Upper lobe of left lung (tissue), 6 donors: ENCODE measurements around the gene CYBA. TPM values are rescaled to one million over a fixed set of nuclear protein-coding genes. Genes with fewer than 3 reads are reported as not detected.

Experiments used
- ATAC-seq, 2 donors: fragments of 200-7000 bp; cut with Tn5 transposase; one replicate each; pipeline ENCODE4 v1.9.1; 2022; ENCODE audit warnings: mild to moderate bottlenecking in 2 of 2, moderate library complexity in 2 of 2; ENCODE audit not compliant: low FRiP score in 2 of 2
- DNase-seq, 2 donors: peaks; one replicate each; pipeline ENCODE4 v3.0.0-alpha.2; 2019 to 2020
- H3K27ac ChIP-seq, 4 donors: fragments of 200-600 bp; sonication (generic); one replicate each; pipeline ENCODE4 v1.5.1; 2016 to 2019
- H3K27me3 ChIP-seq, 4 donors: fragments of 200-600 bp; sonication (generic); one replicate each; pipeline ENCODE4 v1.5.1; 2017 to 2019
- H3K36me3 ChIP-seq, 4 donors: fragments of 200-600 bp; sonication (generic); one replicate each; pipeline ENCODE4 v1.5.1; 2016 to 2019
- H3K4me1 ChIP-seq, 4 donors: fragments of 200-600 bp; sonication (generic); one replicate each; pipeline ENCODE4 v1.5.1; 2018 to 2019
- H3K4me3 ChIP-seq, 4 donors: fragments of 200-600 bp; sonication (generic); one replicate each; pipeline ENCODE4 v1.5.1; 2017 to 2019; ENCODE audit warnings: mild to moderate bottlenecking in 2 of 4, moderate library complexity in 1 of 4
- H3K9me3 ChIP-seq, 4 donors: fragments of 200-600 bp; sonication (generic); one replicate each; pipeline ENCODE4 v1.5.1; 2018 to 2019
- EP300 ChIP-seq, 4 donors: sonication (generic); formaldehyde crosslinking; IDR thresholded peaks; one replicate each; pipeline ENCODE4 v1.5.1; 2017; ENCODE audit warnings: antibody characterized with exemption in 4 of 4, control low read depth in 2 of 4
- POLR2A ChIP-seq, 4 donors: fragments of 450-650 bp; IDR thresholded peaks; one replicate each; pipeline ENCODE4 v1.5.1; 2016 to 2017; ENCODE audit warnings: antibody characterized with exemption in 4 of 4, mild to moderate bottlenecking in 2 of 4
- POLR2AphosphoS5 ChIP-seq, 2 donors: sonication (generic); formaldehyde crosslinking; IDR thresholded peaks; one replicate each; pipeline ENCODE4 v1.5.1; 2017; ENCODE audit warnings: antibody characterized with exemption in 2 of 2
- WGBS, 2 donors: methylation state at CpG; one replicate each; pipeline ENCODE4 v1.1.5; 2017 to 2018; 5-methylcytosine and 5-hydroxymethylcytosine counted together
- total RNA-seq, 6 donors: library from RNA; depleted of rRNA in 4 of 6; stranded (reverse); fragments of >200 nt in 4 of 6; gene quantifications; one replicate each; pipeline versions ENCODE4 v1.1.0 to v1.2.1, GENCODE V29; 2016 to 2021
- TF ChIP-seq, protein P1 (sequence below), 6 experiments: fragments of 450-650 bp in 4 of 6; fragments of 200-600 bp in 2 of 6; sonication (generic) in 2 of 6; IDR thresholded peaks; one replicate each; pipeline ENCODE4 v1.5.1; 2016 to 2019; ENCODE audit warnings: antibody characterized with exemption in 6 of 6
- donor health status: DM: no; HTN: no; CAD: no; lungs with moderate emphysema.
- donor health status: DM: no; HTN: yes; CAD: no; lungs with severe emphysema.

The CYBA gene
- total RNA-seq, 6 donors from 2014 or later = 213 to 472 (median 322) TPM

DNA sequence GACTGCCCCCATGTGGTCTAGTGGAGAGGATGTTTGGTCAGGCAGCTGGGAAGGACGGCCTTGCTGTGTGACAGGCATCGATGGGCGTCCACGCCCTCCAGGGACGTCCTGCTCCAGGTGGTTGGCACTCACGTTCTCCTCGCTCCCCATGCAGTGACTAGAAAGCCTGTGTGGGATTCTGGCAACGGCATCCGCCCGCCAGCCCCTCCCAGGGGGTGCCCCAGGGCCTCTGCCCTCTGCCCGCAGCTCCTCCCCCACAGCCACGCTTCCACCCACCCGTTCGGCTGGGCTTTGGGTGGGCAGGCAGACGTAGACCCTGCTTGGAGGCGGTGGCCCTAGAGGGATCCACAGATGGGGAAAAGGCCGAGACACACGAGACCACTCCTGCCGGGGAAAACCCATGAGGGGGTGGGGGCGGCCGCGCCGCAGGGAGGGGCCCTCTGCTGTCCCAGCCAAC is 17.1 kb downstream of the CYBA start:
- Histone ChIP-seq H3K27ac (peak overlapping the region; percentile 60 to 79 (median 64)), H3K9me3 (no peaks in the 10 kb centered on the region), H3K4me1 (peaks cover 11 to 27% (median 20%) of the 10 kb centered on the region in 4 donors), H3K36me3 (peaks cover 12 to 46% (median 40%) of the 10 kb centered on the region in 4 donors), H3K4me3 (peak overlapping the region in 3 of 4 donors; percentile 41 to 49 (median 46)), H3K27me3 (peaks cover 0 to 6% (median 3%) of the 10 kb centered on the region in 4 donors)
- no peak for TF ChIP-seq EP300 (IDR thresholded peaks at IDR 0.05)
- TF ChIP-seq, protein P1, sequence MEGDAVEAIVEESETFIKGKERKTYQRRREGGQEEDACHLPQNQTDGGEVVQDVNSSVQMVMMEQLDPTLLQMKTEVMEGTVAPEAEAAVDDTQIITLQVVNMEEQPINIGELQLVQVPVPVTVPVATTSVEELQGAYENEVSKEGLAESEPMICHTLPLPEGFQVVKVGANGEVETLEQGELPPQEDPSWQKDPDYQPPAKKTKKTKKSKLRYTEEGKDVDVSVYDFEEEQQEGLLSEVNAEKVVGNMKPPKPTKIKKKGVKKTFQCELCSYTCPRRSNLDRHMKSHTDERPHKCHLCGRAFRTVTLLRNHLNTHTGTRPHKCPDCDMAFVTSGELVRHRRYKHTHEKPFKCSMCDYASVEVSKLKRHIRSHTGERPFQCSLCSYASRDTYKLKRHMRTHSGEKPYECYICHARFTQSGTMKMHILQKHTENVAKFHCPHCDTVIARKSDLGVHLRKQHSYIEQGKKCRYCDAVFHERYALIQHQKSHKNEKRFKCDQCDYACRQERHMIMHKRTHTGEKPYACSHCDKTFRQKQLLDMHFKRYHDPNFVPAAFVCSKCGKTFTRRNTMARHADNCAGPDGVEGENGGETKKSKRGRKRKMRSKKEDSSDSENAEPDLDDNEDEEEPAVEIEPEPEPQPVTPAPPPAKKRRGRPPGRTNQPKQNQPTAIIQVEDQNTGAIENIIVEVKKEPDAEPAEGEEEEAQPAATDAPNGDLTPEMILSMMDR (IDR thresholded peaks at IDR 0.05) = peak in 1 of 6 experiments; percentile 26
- ATAC-seq (peak; percentile 2 to 37), DNase-seq (peak; percentile 49 to 89)
- WGBS, 2 donors = 46 to 61% methylated on average over 7 to 23 of the region's 23 CpGs

DNA sequence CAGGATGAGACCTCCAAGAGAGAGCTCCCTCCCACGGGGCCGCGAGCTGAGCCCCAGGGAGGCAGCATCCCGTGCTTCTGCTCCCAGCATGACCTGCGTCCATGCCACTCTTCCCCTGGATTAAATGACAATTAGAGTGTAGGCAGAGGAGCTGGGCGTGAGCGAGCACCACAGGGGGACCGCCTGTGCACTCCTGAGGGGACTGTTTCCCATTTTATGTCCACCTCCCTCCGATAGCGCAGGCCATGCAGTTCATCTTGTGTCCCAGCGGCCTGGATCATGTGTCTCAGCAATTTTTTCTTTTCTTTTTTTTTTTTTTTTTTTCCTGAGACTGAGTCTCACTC is 18.3 kb downstream of the CYBA start:
- no peak for DNase-seq
- Histone ChIP-seq H3K4me3 (no peak overlapping the region), H3K36me3 (peaks cover 16 to 57% (median 51%) of the 10 kb centered on the region in 4 donors), H3K27me3 (no peaks in the 10 kb centered on the region), H3K27ac (no peak overlapping the region), H3K4me1 (peaks cover 11 to 21% (median 18%) of the 10 kb centered on the region in 4 donors), H3K9me3 (no peaks in the 10 kb centered on the region)
- ATAC-seq = no peak
- TF ChIP-seq, protein P1 (IDR thresholded peaks at IDR 0.05) = no peak
- TF ChIP-seq EP300 (IDR thresholded peaks at IDR 0.05) (no peak), POLR2AphosphoS5 (IDR thresholded peaks at IDR 0.05) (no peak), POLR2A (IDR thresholded peaks at IDR 0.05) (no peak)
- WGBS, 2 donors = 92% methylated on average over 11 of the region's 11 CpGs

DNA sequence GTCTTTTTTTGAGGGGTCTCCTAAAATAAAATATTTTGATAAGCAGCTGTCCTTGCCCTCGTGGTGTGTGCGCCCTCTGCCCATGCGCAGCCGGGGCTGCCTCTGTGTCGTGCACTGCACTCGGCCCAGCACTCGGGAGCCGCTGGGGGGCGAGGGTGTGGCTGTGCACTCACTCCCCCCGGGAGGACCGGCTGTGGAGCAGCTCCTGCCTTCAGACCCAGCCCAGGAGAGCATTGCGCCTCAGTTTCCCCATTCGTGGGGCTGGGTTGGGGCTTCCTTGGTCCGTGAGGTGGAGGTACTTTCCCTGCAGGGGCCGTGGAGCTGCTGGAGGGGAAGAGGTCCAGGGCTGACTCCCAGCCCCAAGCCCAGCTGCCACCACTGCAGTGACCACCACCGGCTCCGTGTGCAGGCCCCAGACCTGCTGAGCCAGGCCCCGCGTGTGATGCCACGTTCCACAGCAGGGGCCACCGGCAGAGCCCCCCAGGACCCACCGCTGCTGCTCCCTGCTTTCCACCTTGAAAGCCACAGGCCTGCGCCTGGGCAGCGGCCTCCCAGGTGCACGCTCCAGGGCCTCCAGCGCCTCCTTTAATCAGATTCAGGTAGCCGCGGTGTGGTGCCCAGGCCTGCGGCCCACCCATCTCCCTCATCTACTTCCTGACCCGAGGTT is 18.8 kb downstream of the CYBA start:
- TF ChIP-seq POLR2AphosphoS5 (IDR thresholded peaks at IDR 0.05) (no peak), POLR2A (IDR thresholded peaks at IDR 0.05) (no peak), EP300 (IDR thresholded peaks at IDR 0.05) (no peak)
- TF ChIP-seq, protein P1 (IDR thresholded peaks at IDR 0.05) = no peak
- DNase-seq = peak in 1 of 2 donors; percentile 82
- Histone ChIP-seq H3K4me1 (peaks cover 11 to 21% (median 18%) of the 10 kb centered on the region in 4 donors), H3K4me3 (no peak overlapping the region), H3K9me3 (no peaks in the 10 kb centered on the region), H3K27me3 (no peaks in the 10 kb centered on the region), H3K36me3 (peaks cover 21 to 62% (median 55%) of the 10 kb centered on the region in 4 donors), H3K27ac (no peak overlapping the region)
- WGBS, 2 donors = 92 to 94% methylated on average over 14 to 24 of the region's 30 CpGs
- no peak for ATAC-seq

DNA sequence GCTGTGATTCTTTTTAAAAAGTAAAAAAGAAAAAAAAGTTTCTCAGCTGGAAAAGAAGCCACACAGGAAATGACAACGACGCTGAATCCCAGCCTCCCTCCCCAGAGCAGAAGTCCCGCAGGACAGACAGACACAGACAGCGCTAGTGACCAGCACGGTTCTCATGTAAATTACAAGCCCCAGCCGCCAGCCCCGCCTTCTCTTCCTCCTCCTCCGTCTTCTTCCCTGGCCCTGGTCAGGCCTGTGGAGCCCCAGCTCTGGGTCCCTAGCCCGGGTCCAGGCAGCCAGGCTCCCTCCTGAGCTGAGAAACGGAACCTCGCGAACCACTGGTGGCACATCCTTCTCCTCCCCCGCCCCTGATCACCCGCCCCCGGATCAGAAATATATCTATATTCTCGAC is 19.5 kb downstream of the CYBA start:
- H3K36me3 ChIP-seq = peaks cover 22 to 67% (median 57%) of the 10 kb centered on the region in 4 donors
- ATAC-seq (no peak), DNase-seq (peak in 1 of 2 donors; percentile 52)
- peaks cover 11 to 21% (median 18%) of the 10 kb centered on the region in 4 donors for H3K4me1 ChIP-seq
- WGBS, 2 donors = 70 to 81% methylated on average over 16 of the region's 16 CpGs
- TF ChIP-seq POLR2A (IDR thresholded peaks at IDR 0.05) = no peak
- TF ChIP-seq EP300 (IDR thresholded peaks at IDR 0.05) = no peak
- TF ChIP-seq, protein P1 (IDR thresholded peaks at IDR 0.05) = no peak
- TF ChIP-seq POLR2AphosphoS5 (IDR thresholded peaks at IDR 0.05) = no peak
- no peak overlapping the region for H3K27ac ChIP-seq
- H3K9me3 ChIP-seq = no peaks in the 10 kb centered on the region
- H3K4me3 ChIP-seq = no peak overlapping the region
- H3K27me3 ChIP-seq = no peaks in the 10 kb centered on the region
